ENCODE results near the gene N4BP2. TPM values are rescaled to one million over a fixed set of nuclear protein-coding genes. Genes with fewer than 3 reads are reported as not detected.

The N4BP2 gene
- total and polyA plus RNA-seq, 10 donors, result 1.3 to 18.7 (median 12.3) TPM

DNA sequence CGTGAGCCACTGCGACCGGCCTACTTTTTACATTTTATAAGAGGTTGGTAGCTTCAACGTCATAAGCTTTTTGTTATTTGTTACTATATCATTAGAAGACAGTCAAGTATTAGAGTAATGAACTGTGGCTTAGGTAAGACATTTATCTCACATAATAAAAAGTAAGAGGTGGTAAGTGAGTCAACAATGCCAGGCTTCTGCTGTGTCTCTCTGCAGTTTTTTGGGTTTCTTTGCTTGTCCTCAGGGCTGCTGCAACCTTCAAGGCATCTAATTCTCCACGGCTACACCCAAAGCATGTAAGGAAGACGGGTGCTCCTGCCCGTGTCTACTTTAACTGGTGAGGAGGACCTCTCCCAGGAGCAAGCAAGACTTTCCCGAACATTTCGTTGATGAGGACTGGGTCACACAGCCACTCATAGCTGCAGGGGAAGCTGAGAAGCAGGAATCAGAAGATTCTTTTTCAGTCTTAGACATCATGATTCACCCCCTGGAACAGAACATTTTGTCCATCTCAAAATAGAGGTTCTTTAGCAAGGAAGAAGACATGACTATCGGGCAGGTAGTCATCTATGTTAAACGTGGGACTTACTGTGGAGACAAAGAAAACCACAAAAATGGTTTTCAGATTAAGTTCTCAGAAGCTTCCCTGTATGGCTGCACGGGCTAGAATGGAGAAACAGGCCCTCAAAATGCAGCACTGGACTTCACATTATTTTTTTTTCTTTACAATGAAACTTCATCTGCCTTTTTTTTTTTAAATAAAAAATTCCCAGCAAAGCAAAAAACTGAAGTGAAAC, 127.2 kb downstream of the N4BP2 start:
- H3K9me3 ChIP-seq, result no peaks in the 10 kb centered on the region
- peaks cover 11 to 86% (median 44%) of the 10 kb centered on the region in 6 donors for H3K4me1 ChIP-seq
- intact Hi-C loops (cut with DNase I; ENCODE audit: low total_unique reads), result no loop called here
- WGBS, 5 donors, result 70 to 73% (median 71%) methylated on average over 12 of the region's 12 CpGs
- peak overlapping the region; percentile 37 to 91 (median 76) for H3K27ac ChIP-seq
- TF ChIP-seq POLR2AphosphoS5 (IDR thresholded peaks at IDR 0.05) (peak in 1 of 3 donors; percentile 39), POLR2A (IDR thresholded peaks at IDR 0.05) (no peak)
- TF ChIP-seq, protein P1, sequence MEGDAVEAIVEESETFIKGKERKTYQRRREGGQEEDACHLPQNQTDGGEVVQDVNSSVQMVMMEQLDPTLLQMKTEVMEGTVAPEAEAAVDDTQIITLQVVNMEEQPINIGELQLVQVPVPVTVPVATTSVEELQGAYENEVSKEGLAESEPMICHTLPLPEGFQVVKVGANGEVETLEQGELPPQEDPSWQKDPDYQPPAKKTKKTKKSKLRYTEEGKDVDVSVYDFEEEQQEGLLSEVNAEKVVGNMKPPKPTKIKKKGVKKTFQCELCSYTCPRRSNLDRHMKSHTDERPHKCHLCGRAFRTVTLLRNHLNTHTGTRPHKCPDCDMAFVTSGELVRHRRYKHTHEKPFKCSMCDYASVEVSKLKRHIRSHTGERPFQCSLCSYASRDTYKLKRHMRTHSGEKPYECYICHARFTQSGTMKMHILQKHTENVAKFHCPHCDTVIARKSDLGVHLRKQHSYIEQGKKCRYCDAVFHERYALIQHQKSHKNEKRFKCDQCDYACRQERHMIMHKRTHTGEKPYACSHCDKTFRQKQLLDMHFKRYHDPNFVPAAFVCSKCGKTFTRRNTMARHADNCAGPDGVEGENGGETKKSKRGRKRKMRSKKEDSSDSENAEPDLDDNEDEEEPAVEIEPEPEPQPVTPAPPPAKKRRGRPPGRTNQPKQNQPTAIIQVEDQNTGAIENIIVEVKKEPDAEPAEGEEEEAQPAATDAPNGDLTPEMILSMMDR (IDR thresholded peaks at IDR 0.05 in 8 of 11, conservative IDR thresholded peaks at IDR 0.05 in 3 of 11), result no peak
- DNase-seq, result no peak
- H3K36me3 ChIP-seq, result no peaks in the 10 kb centered on the region
- H3K27me3 ChIP-seq (replicated peaks in 1 of 7), result no peaks in the 10 kb centered on the region
- peak overlapping the region in 1 of 8 donors; percentile 5 for H3K4me3 ChIP-seq

DNA sequence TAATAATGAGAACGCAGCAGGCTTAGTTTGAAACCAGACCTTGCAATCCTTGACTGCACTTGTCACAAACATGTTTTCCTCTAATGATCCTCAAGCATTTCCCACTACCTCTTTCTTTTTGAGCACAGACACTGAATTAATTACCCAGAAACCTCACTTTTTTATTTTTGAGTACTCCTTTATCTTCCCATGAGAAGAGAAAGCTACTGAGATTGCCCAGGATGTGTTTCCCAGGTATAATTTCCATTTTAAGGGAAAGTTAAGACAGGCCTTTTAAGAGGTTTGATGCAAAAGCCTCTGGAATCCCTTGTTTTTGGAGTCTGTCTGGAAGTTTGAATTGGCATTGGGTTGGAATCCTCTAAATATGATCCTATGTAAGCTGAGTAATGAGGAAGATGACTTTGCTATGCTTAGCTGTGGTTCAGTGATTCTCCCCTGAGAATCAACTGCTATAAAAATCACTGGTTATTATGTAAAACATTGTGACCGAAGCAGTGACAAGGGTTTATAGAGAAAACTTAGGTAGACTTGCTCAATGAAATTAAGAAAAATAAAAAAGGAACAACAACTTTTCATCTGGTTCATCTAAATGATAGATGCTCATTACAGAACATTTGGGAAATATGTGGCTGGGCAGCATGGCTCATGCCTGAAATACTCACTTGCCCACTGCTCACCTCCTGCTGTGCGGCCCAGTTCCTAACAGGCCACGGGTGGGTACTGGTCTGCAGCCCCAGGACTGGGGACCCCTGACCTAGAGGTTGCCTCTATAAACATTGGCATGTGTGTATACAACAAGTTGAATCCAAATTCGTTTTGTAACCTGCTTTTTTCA, 129.4 kb downstream of the N4BP2 start:
- intact Hi-C loops (cut with DNase I; ENCODE audit: low total_unique reads), result no loop called here
- Histone ChIP-seq H3K4me3 (peak overlapping the region in 1 of 8 donors; percentile 34), H3K27ac (peak overlapping the region; percentile 63 to 91 (median 76)), H3K4me1 (peaks cover 11 to 92% (median 47%) of the 10 kb centered on the region in 6 donors), H3K36me3 (no peaks in the 10 kb centered on the region), H3K27me3 (replicated peaks in 1 of 7) (no peaks in the 10 kb centered on the region), H3K9me3 (no peaks in the 10 kb centered on the region)
- TF ChIP-seq POLR2A (IDR thresholded peaks at IDR 0.05) (peak in 1 of 3 donors; percentile 8), POLR2AphosphoS5 (IDR thresholded peaks at IDR 0.05) (peak in 2 of 3 donors; percentile 16 to 36)
- TF ChIP-seq, protein P1 (IDR thresholded peaks at IDR 0.05 in 8 of 11, conservative IDR thresholded peaks at IDR 0.05 in 3 of 11), result no peak
- 69 to 74% (median 70%) methylated on average over 5 of the region's 5 CpGs for WGBS, 5 donors
- no peak for DNase-seq

DNA sequence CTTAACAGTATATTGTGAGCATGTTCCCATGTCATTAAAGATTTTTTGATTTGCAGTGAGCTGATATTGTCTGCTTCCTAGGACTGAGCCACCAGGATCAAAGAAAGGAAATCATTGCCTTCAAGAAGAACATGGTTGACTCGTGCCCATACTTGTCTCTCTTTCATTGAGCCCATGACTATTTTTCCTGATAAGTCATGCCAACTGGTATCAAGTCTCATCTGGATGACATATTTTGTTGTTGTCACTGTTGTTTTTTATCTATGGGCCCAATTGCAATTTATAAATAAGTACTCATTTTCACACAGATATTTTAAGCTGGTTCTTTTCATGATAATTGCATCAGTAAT, 130.0 kb downstream of the N4BP2 start:
- Histone ChIP-seq H3K27ac (peak overlapping the region; percentile 63 to 91 (median 76)), H3K4me3 (peak overlapping the region in 1 of 8 donors; percentile 34), H3K27me3 (replicated peaks in 1 of 7) (no peaks in the 10 kb centered on the region), H3K36me3 (no peaks in the 10 kb centered on the region), H3K9me3 (no peaks in the 10 kb centered on the region), H3K4me1 (peaks cover 11 to 92% (median 48%) of the 10 kb centered on the region in 6 donors)
- intact Hi-C loops (cut with DNase I; ENCODE audit: low total_unique reads), result no loop called here
- 53 to 80% (median 67%) methylated on average over 1 of the region's 1 CpG for WGBS, 5 donors
- TF ChIP-seq POLR2A (IDR thresholded peaks at IDR 0.05) (no peak), POLR2AphosphoS5 (IDR thresholded peaks at IDR 0.05) (no peak)
- TF ChIP-seq, protein P1 (IDR thresholded peaks at IDR 0.05 in 8 of 11, conservative IDR thresholded peaks at IDR 0.05 in 3 of 11), result no peak
- no peak for DNase-seq
